Body of pancreas (tissue), 4 donors: Measurements from ENCODE around the gene TXNDC8.
"Not testable (repeated sequence)": the region's sequence is repeated elsewhere in the genome, so short reads cannot be mapped to it uniquely, and the experiment has no call there.

Source experiments
- CTCF ChIP-seq, 7 experiments: fragments of 450-650 bp in 4 of 7; fragments of 200-600 bp in 3 of 7; sonication (generic) in 3 of 7; IDR thresholded peaks; one replicate each; pipeline ENCODE4 v1.5.1; 2016 to 2019; ENCODE audit warnings: antibody characterized with exemption in 7 of 7
- POLR2A ChIP-seq, 3 donors: fragments of 450-650 bp; IDR thresholded peaks; one replicate each; pipeline ENCODE4 v1.6.1; 2016; ENCODE audit warnings: antibody characterized with exemption in 3 of 3, mild to moderate bottlenecking in 2 of 3

- TF ChIP-seq POLR2A, CTCF (IDR thresholded peaks at IDR 0.05): not testable (repeated sequence)
Measured at GRCh38 chr9:110358992-110359391, 21.3 kb upstream of the TXNDC8 start.
